ENCODE measurements around the gene USP7. TPM values are rescaled to one million over a fixed set of nuclear protein-coding genes. Genes with fewer than 3 reads are reported as not detected.

Gene USP7
- total RNA-seq, 4 donors from 2014 or later, result 57.9 to 93.6 (median 85.5) TPM

- no peak overlapping the region for H3K27ac ChIP-seq
- DNase-seq, result peak; percentile 69 to 77
- intact Hi-C loops (cut with DNase I), result loop anchor here (10.0 kb wide), 1 partner anchor 434 kb away; no protein-coding TSS in a partner anchor
- no peaks in the 10 kb centered on the region for H3K27me3 ChIP-seq
- WGBS, 2 donors, result 10 to 13% methylated on average over 16 to 19 of the region's 26 CpGs
- no peak for TF ChIP-seq POLR2A (IDR thresholded peaks at IDR 0.05)
- TF ChIP-seq, protein P1, sequence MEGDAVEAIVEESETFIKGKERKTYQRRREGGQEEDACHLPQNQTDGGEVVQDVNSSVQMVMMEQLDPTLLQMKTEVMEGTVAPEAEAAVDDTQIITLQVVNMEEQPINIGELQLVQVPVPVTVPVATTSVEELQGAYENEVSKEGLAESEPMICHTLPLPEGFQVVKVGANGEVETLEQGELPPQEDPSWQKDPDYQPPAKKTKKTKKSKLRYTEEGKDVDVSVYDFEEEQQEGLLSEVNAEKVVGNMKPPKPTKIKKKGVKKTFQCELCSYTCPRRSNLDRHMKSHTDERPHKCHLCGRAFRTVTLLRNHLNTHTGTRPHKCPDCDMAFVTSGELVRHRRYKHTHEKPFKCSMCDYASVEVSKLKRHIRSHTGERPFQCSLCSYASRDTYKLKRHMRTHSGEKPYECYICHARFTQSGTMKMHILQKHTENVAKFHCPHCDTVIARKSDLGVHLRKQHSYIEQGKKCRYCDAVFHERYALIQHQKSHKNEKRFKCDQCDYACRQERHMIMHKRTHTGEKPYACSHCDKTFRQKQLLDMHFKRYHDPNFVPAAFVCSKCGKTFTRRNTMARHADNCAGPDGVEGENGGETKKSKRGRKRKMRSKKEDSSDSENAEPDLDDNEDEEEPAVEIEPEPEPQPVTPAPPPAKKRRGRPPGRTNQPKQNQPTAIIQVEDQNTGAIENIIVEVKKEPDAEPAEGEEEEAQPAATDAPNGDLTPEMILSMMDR (IDR thresholded peaks at IDR 0.05), result peak; percentile 34 to 83 (median 70)
- H3K4me3 ChIP-seq (replicated peaks in 1 of 3), result no peak overlapping the region
- H3K4me1 ChIP-seq, result peaks cover 4 to 9% of the 10 kb centered on the region in 2 donors
- H3K9me3 ChIP-seq, result no peaks in the 10 kb centered on the region
- no peaks in the 10 kb centered on the region for H3K36me3 ChIP-seq
These were observed 45.0 kb upstream of the USP7 start for GRCh38 chr16:9008601-9009260.

DNA sequence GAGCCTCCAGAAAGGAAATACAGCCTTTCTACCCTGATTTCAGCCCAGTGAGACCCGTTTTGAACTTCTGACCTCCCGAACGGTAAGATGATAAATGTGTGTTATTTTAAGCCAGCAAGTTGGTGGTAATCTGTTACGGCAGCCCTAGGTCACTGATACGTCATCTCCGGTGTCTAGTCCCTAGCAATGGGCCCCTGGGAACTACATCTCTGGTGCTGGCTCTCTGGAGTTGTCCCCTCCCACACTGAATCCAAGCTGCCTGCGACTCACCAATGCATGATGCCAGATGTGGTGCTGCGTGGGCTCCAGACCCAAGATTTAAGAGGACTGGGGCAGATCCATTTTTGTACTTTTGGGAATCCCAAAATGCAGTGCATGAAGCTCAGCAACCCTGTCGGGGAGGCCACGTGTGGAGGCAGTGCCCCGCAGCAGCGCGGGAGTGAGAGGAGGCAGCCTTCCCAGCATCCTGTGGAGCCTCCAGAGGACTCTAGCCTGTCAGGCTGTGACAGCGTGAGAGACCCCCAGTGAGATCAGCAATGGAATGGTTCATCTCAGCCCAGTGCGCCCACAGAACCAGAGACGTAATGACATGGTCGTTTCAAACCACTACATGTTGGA is 43.6 kb upstream of the USP7 start:
- H3K27ac ChIP-seq, result no peak overlapping the region
- no peaks in the 10 kb centered on the region for H3K9me3 ChIP-seq
- DNase-seq, result no peak
- intact Hi-C loops (cut with DNase I), result loop anchor here (10.0 kb wide), 1 partner anchor 432 kb away; no protein-coding TSS in a partner anchor
- no peak overlapping the region for H3K4me3 ChIP-seq (replicated peaks in 1 of 3)
- no peaks in the 10 kb centered on the region for H3K27me3 ChIP-seq
- peaks cover 4 to 9% of the 10 kb centered on the region in 2 donors for H3K4me1 ChIP-seq
- no peak for TF ChIP-seq POLR2A (IDR thresholded peaks at IDR 0.05)
- TF ChIP-seq, protein P1 (IDR thresholded peaks at IDR 0.05), result no peak
- no peaks in the 10 kb centered on the region for H3K36me3 ChIP-seq
- 69 to 76% methylated on average over 6 to 16 of the region's 17 CpGs for WGBS, 2 donors

- Histone ChIP-seq H3K27me3 (no peaks in the 10 kb centered on the region), H3K27ac (no peak overlapping the region), H3K9me3 (no peaks in the 10 kb centered on the region), H3K4me1 (peaks cover 4 to 9% of the 10 kb centered on the region in 2 donors), H3K36me3 (no peaks in the 10 kb centered on the region), H3K4me3 (replicated peaks in 1 of 3) (no peak overlapping the region)
- 81% methylated on average over 4 of the region's 4 CpGs for WGBS, 2 donors
- intact Hi-C loops (cut with DNase I), result loop anchor here (10.0 kb wide), 1 partner anchor 429 kb away; no protein-coding TSS in a partner anchor
- no peak for TF ChIP-seq POLR2A (IDR thresholded peaks at IDR 0.05)
- TF ChIP-seq, protein P1 (IDR thresholded peaks at IDR 0.05), result no peak
- no peak for DNase-seq
These were observed 40.5 kb upstream of the USP7 start for GRCh38 chr16:9004183-9004582.

DNA sequence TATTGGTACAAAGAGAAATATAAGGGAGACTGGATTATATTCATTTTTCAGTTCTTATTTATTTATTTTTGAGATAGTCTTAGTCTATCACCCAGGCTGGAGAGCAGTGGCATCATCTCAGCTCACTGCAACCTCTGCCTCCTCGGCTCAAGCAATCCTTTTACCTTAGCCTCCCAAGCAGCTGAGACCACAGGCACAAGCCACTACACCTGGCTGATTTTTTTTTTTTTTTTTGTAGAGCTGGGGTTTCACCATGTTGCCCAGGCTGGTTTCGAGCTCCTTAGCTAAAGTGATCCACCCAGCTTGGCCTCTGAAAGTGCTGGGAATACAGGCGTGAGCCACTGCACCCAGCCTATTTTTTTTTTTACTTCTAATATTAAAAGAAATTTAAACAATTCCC is 40.1 kb upstream of the USP7 start:
- Histone ChIP-seq H3K9me3 (no peaks in the 10 kb centered on the region), H3K4me1 (peaks cover 4 to 6% of the 10 kb centered on the region in 2 donors), H3K27me3 (no peaks in the 10 kb centered on the region), H3K4me3 (replicated peaks in 1 of 3) (no peak overlapping the region), H3K27ac (no peak overlapping the region), H3K36me3 (no peaks in the 10 kb centered on the region)
- intact Hi-C loops (cut with DNase I), result loop anchor here (10.0 kb wide), 1 partner anchor 429 kb away; no protein-coding TSS in a partner anchor
- DNase-seq, result no peak
- TF ChIP-seq POLR2A (IDR thresholded peaks at IDR 0.05), result no peak
- TF ChIP-seq, protein P1 (IDR thresholded peaks at IDR 0.05), result no peak
- WGBS, 2 donors, result 86 to 89% methylated on average over 3 of the region's 3 CpGs

GRCh38 chr16:9003322-9003721 is 39.6 kb upstream of the USP7 start:
- TF ChIP-seq, protein P1 (IDR thresholded peaks at IDR 0.05), result no peak
- no peak for TF ChIP-seq POLR2A (IDR thresholded peaks at IDR 0.05)
- H3K27me3 ChIP-seq, result no peaks in the 10 kb centered on the region
- WGBS, 2 donors, result 72 to 75% methylated on average over 5 of the region's 5 CpGs
- peaks cover under 1 to 1% of the 10 kb centered on the region in 2 donors for H3K4me1 ChIP-seq
- H3K9me3 ChIP-seq, result no peaks in the 10 kb centered on the region
- intact Hi-C loops (cut with DNase I), result loop anchor here (10.0 kb wide), 1 partner anchor 429 kb away; no protein-coding TSS in a partner anchor
- no peak overlapping the region for H3K27ac ChIP-seq
- H3K36me3 ChIP-seq, result no peaks in the 10 kb centered on the region
- no peak overlapping the region for H3K4me3 ChIP-seq (replicated peaks in 1 of 3)
- no peak for DNase-seq
